CD4-positive, alpha-beta T cell treated with Interferon gamma for 1 hour (primary cell): Measurements from ENCODE around the gene XPC.

Experiments used
- DNase-seq: peaks from one replicate; pipeline ENCODE4 v3.0.0-alpha.2; 2020

The XPC gene

DNA sequence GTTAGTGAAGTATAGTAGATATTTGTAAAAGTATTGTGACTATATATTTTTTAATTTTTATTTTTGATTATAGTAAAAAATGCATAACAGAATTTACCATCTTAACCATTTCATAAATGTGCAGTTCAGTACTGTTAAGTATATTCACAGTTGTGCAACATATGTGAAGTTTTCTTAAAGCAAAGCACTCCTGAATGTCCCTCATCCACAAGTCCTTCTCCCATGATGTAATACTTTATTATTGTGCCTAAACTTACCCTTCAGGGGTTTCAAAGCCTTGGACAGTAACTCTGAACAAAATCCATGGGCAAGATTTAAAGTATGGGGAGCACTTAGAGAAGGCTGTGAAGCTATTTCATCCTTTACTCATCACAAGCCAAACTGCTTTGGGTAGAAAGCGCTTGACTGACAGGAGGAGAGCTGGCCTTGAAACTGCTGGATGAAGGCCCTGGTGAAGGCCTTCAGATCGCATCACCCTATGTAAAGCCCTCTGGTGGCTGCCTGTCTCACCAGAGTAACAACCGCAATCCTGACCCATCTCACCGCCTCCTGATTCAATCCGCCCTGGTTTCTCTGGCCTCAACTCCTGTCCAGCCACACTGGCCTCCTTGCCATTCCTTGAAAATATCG, 28.3 kb upstream of the XPC start:
- DNase-seq = no peak

DNA sequence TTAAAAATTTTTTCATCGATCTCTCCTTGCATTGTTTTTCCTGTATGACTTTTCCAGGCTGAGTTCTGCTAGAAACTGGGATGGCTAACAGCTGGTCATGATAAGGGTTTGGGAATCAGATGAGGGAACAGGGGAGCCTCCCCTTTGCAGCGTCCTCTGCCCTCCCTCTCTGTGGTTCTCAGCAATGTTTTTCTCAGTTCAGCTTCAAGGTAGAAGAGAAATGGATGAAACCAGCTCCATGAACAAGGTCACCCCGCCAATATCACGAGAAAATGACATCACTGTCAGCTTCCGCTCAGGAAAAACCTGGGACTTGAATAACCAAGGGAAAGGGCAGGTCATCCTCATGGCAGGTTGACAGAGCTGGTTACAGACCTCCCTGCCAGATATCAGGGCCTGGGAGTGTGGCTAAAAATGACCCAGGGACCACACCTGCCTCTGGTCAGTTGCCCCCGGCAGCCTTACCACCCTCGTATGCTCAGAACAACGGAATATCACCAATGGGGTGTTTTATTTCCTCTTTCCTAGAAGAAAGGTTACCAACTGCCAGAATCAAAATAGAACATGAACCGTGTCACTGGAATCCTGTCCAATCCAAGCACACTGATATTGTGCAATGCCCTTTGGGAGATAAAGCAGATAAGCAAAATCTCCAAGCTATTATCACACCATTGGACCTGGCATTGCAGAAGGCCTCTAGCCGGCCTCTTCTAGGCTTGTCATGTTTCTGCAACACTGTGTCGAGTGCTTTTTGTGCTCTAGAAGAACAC, 26.3 kb upstream of the XPC start:
- no peak for DNase-seq

DNA sequence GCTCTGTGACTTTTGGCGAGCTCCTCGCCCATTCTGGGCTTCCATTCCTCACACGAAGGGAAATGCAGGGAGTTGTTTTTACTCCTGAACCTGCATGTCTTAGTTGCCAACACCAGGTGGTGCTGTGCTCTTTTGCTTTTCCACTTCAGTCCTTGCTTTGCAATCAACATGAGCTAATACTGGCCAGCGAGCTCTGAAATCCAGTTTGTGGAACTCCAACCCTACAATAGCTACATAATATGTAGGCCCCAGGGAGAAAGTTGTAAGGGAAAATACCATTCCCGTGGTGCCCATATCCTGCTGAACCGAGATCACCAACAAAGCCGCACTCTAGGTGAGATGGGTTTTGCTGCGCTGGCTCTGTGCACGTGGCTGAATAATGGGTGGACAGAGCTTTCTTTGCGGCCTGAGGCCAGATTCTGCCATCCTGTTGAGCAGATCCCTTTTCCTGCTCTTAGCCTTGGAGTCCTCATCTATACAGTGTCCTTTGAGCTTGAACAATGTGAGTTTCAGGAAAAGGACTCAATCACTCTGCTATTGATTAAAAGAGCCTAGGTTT, 25.2 kb upstream of the XPC start:
- peak; percentile 31 for DNase-seq

DNA sequence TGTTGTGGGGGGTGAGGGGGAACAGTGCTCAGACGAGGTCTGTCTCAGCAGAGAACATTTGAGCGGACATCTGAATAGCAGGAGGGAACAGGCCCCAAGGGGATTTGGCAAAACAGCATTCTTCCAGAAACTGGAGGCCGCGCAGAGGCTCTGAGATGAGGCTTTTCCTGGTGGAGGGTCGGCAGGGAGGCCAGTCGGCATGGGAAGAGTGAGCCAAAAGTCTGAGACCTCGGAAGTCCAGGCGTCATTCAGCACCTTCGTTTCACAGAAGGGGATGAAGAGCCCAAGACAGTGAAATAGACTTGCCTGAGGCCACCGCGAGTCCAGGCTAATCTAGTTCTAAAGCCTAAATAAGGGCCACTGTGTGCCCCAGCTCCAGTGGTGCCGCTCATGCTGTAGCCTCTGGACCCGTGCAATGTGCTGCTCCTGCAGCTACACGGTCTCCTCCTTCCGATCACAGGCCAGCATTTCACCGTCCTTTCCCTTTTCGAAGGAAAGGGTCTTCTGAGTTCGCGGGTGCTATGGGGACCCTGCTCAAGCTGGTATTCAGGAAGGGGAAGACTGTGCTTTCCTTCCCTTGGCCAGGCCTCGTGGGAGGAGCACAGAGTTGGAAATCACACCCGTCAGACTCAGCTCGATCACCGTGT, 24.6 kb upstream of the XPC start:
- DNase-seq = no peak

DNA sequence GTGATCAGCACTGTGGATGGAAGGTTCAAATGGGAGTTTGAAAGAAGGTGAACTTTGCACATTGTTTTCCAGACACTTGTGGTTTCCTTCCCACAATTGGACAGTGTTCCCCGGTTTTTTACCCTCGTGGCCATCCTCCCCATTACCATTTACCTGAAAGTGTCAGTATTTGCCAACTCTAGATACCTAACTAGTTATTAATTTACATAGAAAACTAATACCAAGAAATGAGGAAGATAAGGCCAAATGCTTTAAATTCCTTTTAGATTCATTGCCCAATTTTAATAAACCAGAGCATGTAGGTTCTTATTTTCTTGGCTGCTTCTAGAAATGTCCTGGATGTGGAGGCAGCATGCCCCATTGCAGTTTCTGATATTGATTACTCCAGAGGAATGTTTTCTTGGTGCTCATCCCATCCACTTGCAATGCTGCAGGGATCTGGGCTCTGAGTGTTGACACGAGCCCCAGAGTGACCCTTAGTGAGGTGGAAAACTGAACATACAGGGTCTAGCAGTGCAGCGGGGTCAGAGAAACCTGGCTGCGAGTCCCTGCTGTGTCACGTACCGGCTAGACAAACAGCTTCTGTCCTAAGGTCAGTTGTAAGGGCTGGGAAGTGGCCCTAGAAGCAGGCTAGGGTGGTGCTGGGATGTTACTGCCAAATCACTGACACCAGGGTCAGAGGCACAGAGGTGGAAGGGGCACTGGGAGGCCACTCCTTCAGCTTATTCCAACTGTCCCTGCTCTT, 23.7 kb upstream of the XPC start:
- no peak for DNase-seq

DNA sequence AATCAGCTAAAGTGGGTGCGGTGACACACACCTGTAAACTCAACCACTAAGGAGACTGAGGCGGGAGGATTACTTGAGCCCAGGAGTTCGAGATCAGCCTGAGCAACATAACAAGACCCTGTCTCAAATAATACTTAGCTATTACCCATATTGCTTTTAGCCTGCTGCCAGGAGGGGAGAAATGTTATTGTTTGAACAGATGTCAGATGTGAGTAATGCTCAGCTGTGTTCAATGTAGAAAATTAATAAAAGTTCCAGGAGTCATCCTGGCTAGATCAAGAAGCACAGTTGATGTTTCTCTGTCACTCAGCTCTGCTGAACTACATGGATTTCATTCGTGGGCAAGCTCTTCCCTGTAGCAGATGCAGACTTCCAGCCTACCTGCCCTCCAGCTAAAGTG, 22.4 kb upstream of the XPC start:
- DNase-seq = no peak

DNA sequence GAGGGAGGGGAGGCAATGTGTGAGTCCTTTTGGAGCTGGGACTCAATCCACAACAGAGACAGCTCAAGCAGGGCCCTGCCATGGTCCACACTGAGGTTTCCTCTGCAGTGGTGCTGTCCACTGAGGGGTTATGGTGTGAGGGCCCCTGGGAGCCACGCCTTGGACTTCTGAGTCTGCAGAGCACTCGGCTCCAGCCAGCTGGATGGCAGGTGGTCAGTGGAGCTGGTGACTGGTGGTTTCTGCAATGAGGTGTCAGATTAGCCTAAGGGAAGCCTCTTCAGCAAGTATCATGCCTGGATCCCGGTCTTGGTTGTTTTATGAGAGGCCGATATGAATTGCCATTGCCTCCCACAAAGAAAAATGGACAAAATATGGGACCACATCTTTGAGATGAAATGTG, 21.9 kb upstream of the XPC start:
- DNase-seq = no peak

DNA sequence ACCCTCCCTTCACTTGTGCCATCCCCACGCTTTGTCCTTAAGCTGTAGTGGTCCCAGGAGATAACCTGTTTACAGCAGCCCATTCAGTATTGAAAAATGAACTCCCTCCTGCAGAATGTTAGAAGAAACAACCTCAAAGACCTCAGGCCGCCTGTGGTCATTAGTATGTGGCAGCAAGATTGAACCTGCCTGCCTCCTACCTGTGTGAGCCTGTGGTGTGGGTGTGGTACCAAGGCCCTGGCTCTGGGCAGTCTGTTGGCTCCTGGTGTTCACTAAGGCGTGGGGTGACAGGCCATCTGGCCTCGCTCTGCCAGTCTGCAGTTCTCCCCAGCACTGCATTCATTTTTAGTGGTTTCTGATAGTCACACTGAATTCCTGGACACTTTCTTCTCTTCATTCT, 21.2 kb upstream of the XPC start:
- no peak for DNase-seq

DNA sequence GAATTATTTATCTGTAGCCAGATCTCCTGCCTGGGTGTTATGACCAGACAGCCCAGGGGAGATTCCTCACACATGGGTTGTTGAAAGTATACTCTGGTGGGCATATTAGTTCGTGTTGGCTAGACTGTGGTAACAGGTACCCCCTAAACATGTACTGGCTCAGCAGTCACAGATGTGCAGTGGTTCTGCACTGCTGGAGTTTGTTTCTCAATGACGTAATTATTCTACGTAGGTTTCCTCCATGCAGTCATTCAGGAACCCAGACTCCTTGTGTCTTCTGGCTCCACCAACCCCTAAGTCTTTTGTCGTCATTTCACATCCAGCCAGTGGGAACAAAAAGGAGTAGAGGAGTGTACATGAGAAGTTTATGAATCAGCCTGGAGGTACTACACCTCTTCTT, 16.5 kb upstream of the XPC start:
- DNase-seq = no peak

DNA sequence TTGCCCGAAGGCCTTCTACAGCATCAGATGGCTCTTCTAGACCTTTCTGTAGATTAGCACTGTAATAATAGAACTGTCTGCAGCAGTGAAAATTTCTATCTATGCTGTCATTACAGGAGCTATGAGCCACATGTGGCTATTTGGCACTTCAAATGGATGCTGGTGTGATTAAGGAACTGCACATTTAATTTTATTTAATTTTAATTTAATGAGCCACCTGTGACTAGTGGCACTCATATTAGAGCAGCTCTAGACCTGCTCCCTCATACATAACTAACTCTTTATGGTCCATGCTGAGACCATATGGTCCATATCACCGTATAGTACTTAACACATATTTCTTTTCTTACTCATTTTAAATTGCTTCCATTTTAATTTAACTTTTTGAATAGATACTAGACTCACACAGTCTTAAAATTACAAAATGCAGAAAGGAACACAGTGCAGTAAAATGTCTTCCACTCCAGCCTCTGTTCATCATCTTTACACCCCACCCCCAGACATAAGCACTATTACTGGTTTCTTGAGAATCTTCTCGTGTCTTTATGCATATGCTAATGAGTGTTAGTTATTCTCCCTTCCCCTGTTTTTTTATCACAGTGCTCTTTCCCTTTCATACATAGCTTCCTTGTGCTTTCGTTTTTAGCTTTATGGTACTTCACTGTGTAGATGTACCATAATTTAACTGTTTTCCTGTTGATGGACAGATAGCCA, 9.8 kb upstream of the XPC start:
- DNase-seq = no peak

DNA sequence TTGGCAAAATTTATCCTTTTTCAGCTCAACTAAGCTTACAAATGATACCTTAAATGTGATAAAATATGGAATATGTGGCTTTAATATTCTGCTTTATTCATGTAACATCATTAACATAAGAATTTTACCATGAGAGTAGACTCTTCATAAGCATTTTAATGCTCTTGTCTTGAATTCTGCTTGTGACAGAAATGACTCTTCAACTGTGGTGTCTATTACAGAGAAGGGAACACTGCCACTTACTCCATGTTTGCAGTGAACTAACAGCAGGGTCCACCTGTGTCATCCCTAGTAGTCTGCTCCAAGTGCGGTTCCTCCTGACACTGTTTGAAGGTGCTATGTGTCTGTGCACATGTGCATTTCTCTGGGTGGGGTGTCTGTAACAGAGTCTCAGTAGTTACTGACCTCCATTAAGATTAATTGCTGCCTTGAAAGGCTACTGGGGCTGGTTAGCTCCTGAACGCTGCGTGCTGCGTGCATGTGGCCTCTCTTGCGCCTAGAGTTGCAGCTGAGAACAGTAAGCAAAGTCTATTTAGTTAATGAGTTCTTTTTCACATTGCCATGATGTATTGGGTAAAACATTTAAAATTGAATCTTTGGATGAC, 8.6 kb upstream of the XPC start:
- DNase-seq = no peak

DNA sequence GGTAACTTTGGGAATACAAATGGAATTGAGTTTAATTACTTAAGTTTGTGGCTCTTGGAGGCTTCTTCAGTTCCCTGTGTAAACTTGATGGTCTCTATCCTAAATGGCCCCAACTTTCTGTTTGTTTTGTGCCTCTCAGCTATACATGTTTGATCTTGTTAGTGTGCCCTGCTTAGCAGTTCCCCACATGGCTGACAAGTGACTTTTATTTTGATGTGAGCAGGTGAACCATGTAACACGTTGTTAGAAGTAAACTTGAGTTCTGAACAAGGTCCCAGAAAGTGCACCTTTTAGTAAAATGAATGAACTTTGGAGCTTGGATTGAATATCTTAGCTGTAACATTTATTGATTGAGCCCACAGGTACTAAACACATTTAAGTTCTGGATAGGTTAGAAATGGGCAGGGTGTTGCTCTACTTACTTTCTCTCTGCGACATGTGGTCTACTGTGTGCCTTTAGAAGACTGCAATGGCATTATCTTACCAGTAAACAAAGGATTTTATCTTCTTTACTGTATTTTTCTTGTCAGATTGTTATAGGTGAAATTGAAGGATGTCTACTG, 4.7 kb upstream of the XPC start:
- DNase-seq = no peak

DNA sequence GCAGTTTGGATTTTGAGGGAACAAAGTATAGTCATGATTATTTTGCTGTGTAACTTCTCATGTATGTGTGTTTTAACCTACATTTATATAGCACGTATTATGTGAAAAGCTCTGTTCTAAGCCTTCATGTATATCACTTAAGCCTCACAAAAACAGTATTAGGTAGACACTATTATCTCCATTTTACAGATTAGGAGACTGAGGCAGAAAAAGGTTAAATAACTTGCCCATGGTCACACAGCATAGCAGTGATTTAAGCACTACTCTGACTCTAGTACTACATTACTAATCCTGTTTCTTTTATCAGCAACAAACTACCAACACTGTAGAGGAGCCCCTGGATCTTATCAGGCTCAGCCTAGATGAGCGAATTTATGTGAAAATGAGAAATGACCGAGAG, 2.9 kb upstream of the XPC start:
- DNase-seq = no peak

DNA sequence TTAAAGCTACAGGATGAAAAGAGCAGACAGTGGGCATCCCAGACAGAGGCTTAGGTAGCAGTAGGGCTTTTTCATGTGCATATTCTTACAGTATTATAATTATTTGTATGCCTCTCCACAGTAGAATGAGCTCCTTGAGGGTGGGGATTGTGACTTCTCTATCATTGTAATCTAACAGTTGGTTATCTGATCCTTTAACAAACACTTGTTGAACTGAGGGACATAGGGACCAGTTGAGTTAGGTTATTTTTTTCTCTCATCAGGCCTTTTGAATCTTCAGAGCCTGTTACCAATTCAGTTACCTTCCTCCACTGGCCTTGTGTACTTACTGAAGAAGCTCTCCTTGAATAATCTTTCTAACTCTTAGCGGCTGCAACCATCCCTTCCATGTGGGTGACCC, 1.4 kb upstream of the XPC start:
- DNase-seq = no peak

DNA sequence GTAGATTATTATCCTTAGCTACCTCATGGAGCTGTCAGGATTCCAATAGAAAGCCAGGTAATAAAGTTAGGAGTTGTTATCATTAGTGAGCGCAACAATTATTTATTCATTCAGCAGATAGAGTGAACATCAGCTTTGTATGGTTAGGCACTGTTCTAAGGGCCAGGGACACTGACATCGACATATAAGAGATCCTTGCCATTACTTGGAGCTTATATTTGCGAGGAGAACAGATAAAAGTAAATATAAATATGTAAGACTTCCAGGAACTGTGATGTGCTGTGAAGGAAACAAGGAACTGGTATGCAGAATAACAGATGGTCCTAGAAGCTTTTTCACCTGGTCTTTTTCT, 689 bp upstream of the XPC start:
- no peak for DNase-seq

DNA sequence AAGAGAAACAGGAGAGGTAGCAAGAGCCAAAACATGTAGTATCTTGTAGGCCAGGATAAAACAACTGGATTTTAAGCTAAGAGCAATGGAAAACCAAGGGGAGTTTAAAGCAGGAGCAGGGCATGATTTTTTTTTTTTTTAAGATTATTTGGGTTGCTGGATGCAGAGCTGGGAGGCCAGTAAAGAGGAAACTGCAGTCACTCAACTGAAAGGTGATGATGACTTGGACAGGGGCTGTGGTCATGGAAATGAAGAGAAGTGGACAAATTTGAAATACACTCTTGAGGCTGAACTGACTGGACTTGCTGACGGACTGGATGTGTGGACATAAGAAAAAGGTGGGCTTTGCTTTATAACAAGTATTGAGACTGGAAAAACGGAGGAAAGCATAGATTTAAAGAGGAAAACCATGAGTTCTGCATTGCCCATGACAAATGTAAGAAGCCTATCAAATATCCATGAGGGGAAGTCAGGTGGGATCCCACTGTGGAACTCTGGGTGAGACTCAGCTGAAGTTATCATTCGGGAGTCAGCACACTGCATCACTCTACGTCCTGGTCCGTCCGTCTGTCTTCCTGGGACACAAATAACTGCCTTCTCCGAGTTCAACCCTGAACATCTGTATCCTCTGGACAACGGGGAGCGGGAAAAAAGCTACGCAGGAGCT, 688 bp downstream of the XPC start:
- DNase-seq = no peak

DNA sequence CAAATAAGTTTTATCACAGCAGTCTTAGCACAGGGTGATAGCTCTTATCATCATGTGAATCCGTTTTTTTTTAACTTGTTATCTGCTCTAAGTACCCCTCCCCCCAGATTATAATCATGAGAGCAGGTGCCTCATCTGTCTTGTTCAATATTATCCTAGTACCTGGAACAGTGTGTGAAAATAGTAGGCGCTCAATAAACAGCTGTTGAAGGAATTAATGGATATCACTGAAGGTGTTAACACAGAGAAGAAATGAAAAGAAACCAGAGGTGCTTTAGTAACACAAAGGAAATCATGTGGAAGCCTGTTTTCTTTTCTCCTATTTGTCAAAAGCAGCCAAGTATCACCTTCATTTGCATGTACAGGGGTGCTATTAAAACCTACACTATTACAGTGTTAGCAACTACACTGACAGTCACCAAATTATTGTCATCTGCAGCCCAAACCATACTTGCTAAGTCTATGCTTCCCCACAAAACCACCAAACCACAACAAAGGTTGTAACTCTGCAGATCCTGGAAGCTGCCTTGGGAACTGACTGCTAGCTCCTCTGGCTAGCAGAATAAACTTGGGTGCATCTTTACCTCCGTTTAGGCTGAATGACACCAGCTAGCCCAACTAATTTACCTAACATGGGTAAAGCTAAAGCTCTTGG, 2.9 kb downstream of the XPC start:
- peak; percentile 49 for DNase-seq

DNA sequence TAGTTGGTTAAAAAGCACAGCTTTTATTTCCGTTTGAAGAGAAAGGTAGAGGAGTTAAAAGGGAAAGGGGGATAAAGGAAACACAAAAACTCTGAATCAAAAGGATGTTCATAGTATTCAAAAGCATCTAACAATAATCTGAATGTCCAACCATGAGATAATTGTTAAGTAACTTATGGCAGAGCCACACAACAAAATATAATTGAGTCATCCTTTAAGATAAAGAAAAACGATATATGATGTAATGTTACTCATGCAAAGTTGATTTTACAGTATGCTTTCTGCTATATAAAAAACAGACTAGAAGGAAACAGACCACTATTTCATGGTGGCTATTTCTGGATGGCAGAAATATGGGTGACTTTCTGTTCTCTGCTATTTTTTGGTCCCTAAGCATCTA, 3.9 kb downstream of the XPC start:
- DNase-seq = no peak

DNA sequence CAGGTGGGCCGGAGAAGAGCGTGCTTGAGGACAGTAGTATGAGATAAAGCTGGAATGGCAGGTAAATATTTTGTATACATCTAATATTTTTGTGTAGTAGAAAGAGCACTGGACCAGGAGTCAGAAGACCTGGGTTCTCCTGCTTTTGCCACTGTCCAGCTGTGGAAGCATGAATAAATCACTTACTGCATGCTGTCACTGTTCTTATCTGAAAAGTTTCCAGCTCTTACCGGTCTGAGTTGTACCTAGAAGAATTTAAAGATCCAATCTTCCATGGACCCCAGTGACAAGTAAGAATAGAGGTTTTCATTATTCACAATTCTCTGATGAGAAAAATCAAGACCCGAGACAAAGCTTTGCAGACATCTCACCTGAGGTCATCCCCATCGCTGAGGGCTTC, 5.9 kb downstream of the XPC start:
- DNase-seq = no peak

DNA sequence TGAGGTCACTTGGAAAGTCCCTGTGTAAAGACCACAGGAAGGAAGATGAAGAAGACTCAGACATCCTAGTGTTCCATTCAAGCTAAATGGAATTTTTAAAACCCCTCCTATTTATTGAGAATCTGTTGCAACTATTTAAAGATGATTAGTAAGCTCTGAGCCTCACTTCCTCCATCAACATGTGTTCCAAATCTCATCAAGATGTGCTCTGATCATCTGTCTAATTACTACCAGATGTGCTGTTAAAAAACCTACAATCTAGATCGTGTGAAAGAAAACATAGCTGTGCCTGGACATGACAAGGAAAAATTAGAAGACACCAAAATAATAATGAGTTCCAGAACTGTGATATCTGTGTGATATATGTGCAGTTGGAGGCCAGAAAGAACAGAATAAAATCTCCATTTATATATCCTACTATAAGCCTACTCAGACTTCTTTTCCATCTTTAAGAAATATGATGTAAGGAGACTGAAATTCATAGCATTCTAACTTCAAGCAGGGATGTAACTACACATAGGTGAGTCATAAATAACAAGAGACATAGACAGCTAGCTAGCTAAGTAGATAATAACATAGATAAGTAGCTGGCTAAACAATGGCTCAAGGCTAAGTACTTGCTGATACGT, 7.8 kb downstream of the XPC start:
- DNase-seq = no peak
